WERI-Rb-1 (cell line): Measurements from ENCODE around the gene DNAJC1.
"Not testable (repeated sequence)": the region's sequence is repeated elsewhere in the genome, so short reads cannot be mapped to it uniquely, and the experiment has no call there.

Experiments
- DNase-seq: peaks from one replicate; pipeline ENCODE4 v3.0.0-alpha.2; 2020
- H3K27ac ChIP-seq: fragments of 250-450 bp; sonication (Bioruptor Pico); 2 replicates; pipeline ENCODE4 v1.5.1; 2020; ENCODE audit warnings: mild to moderate bottlenecking, moderate library complexity
- H3K27me3 ChIP-seq: fragments of 250-450 bp; sonication (Bioruptor Pico); 2 replicates; pipeline ENCODE4 v1.5.1; 2021; ENCODE audit warnings: mild to moderate bottlenecking, low read depth, moderate library complexity; ENCODE audit not compliant: insufficient read depth, severe bottlenecking
- H3K36me3 ChIP-seq: fragments of 250-450 bp; sonication (Bioruptor Pico); 2 replicates; pipeline ENCODE4 v1.5.1; 2020; ENCODE audit warnings: mild to moderate bottlenecking, moderate library complexity
- H3K4me3 ChIP-seq: 2 replicates; pipeline ENCODE4 v1.5.1; 2011; ENCODE audit warnings: low read depth, mild to moderate bottlenecking, control low read depth, low read length
- H3K9me3 ChIP-seq: fragments of 250-450 bp; sonication (Bioruptor Pico); 2 replicates; pipeline ENCODE4 v1.5.1; 2021; ENCODE audit warnings: mild to moderate bottlenecking, moderate library complexity; ENCODE audit not compliant: severe bottlenecking
- CTCF ChIP-seq: IDR thresholded peaks from 2 replicates; pipeline ENCODE4 v1.5.1; 2011; ENCODE audit warnings: low read depth, mild to moderate bottlenecking, control low read depth, inconsistent platforms, low read length

DNAJC1 gene

GRCh38 chr10:21721000-21721665, 282.4 kb downstream of the DNAJC1 start:
- no peak for DNase-seq
- Histone ChIP-seq H3K4me3 (no peak overlapping the region), H3K27ac (no peak overlapping the region), H3K27me3 (no peaks in the 10 kb centered on the region), H3K36me3 (no peaks in the 10 kb centered on the region), H3K9me3 (no peaks in the 10 kb centered on the region)
- TF ChIP-seq CTCF, result no peak

- no peak for DNase-seq
These were observed 283.4 kb downstream of the DNAJC1 start for GRCh38 chr10:21720090-21720489.

DNA sequence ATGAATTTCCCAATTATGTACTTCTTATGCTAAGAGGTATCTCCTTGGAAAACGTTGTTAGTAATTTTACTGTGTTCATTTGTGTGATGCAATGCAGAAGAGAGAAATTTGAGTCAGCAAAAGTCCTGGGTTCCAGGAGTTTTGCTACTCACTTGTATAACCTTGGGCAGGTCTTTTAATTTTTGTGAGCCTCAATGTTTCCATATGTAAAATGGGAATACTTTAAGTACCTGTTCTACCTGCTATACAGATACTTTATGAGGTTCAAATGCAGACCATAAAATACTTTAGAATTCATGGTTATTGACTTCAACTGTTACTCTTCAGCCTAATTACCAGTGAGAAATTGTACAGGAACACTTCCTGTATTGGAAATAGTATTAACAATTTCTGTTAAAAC, 284.0 kb downstream of the DNAJC1 start:
- Histone ChIP-seq H3K27ac (no peak overlapping the region), H3K4me3 (no peak overlapping the region), H3K36me3 (no peaks in the 10 kb centered on the region), H3K9me3 (no peaks in the 10 kb centered on the region), H3K27me3 (no peaks in the 10 kb centered on the region)
- no peak for DNase-seq
- TF ChIP-seq CTCF, result no peak

More at GRCh38 chr10:21720090-21720489, 283.4 kb downstream of the DNAJC1 start:
- Histone ChIP-seq H3K36me3 (no peaks in the 10 kb centered on the region), H3K27me3 (no peaks in the 10 kb centered on the region), H3K27ac (no peak overlapping the region), H3K9me3 (no peaks in the 10 kb centered on the region), H3K4me3 (no peak overlapping the region)
- no peak for TF ChIP-seq CTCF

GRCh38 chr10:21717437-21718054, 286.0 kb downstream of the DNAJC1 start:
- H3K36me3 ChIP-seq, DNase-seq, H3K27ac ChIP-seq, H3K27me3 ChIP-seq, H3K9me3 ChIP-seq, H3K4me3 ChIP-seq: not testable (repeated sequence)

GRCh38 chr10:21715531-21716195, 287.9 kb downstream of the DNAJC1 start:
- no peaks in the 10 kb centered on the region for H3K27me3 ChIP-seq
- TF ChIP-seq CTCF, result no peak
- no peaks in the 10 kb centered on the region for H3K36me3 ChIP-seq
- DNase-seq, result no peak
- H3K27ac ChIP-seq, result no peak overlapping the region
- H3K4me3 ChIP-seq, result no peak overlapping the region
- H3K9me3 ChIP-seq, result no peaks in the 10 kb centered on the region

DNA sequence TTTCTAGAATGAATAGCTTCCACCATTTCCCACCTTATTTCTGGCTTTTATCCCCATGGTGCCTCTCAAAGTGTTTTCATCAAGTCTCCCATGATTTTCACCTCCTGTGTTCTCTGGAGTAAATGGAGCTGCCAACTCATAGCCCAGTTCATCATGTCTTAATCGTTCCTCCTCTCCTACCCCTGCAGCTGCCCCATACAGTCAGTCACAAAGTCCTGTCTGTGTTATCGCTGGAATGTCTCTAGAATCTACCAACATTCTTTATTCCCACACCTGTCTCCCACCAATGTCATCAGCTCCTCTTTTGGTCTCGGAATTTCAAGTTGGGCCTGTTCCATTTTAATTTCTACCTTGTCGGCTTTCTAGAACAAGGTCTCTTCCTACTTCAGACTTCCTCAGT, 290.6 kb downstream of the DNAJC1 start:
- Histone ChIP-seq H3K36me3 (no peaks in the 10 kb centered on the region), H3K4me3 (no peak overlapping the region), H3K27ac (no peak overlapping the region), H3K27me3 (no peaks in the 10 kb centered on the region), H3K9me3 (no peaks in the 10 kb centered on the region)
- TF ChIP-seq CTCF, result no peak
- DNase-seq, result no peak
